ENCODE results near the gene SLC2A8. TPM values are rescaled to one million over a fixed set of nuclear protein-coding genes. Genes with fewer than 3 reads are reported as not detected.

Gene SLC2A8
- total RNA-seq, 4 donors from 2014 or later, result 7.4 to 58.1 (median 42.9) TPM

GRCh38 chr9:127438394-127438793, 41.4 kb downstream of the SLC2A8 start:
- no peak overlapping the region for H3K4me3 ChIP-seq
- DNase-seq, result no peak
- TF ChIP-seq POLR2A (IDR thresholded peaks at IDR 0.05) (no peak), CTCF (IDR thresholded peaks at IDR 0.05) (no peak)
- peaks cover 0 to 98% (median 0%) of the 10 kb centered on the region in 3 donors for H3K36me3 ChIP-seq
- no peaks in the 10 kb centered on the region for H3K27me3 ChIP-seq
- no peak overlapping the region for H3K27ac ChIP-seq
- no peaks in the 10 kb centered on the region for H3K4me1 ChIP-seq
- H3K9me3 ChIP-seq, result no peaks in the 10 kb centered on the region

GRCh38 chr9:127444283-127444920, 47.4 kb downstream of the SLC2A8 start:
- no peak overlapping the region for H3K27ac ChIP-seq
- no peaks in the 10 kb centered on the region for H3K27me3 ChIP-seq
- peaks cover 0 to 94% (median 0%) of the 10 kb centered on the region in 3 donors for H3K36me3 ChIP-seq
- H3K4me1 ChIP-seq, result peaks cover 0 to 11% (median 1%) of the 10 kb centered on the region in 4 donors
- TF ChIP-seq CTCF (IDR thresholded peaks at IDR 0.05) (no peak), POLR2A (IDR thresholded peaks at IDR 0.05) (no peak)
- H3K9me3 ChIP-seq, result no peaks in the 10 kb centered on the region
- peak in 1 of 3 donors; percentile 18 for DNase-seq
- no peak overlapping the region for H3K4me3 ChIP-seq

GRCh38 chr9:127444921-127445850, 48.2 kb downstream of the SLC2A8 start:
- peak in 1 of 3 donors; percentile 14 for DNase-seq
- H3K9me3 ChIP-seq, result no peaks in the 10 kb centered on the region
- no peak overlapping the region for H3K27ac ChIP-seq
- H3K4me1 ChIP-seq, result peaks cover 0 to 19% (median 4%) of the 10 kb centered on the region in 4 donors
- no peaks in the 10 kb centered on the region for H3K27me3 ChIP-seq
- TF ChIP-seq CTCF (IDR thresholded peaks at IDR 0.05) (no peak), POLR2A (IDR thresholded peaks at IDR 0.05) (no peak)
- peaks cover 0 to 91% (median 0%) of the 10 kb centered on the region in 3 donors for H3K36me3 ChIP-seq
- no peak overlapping the region for H3K4me3 ChIP-seq

GRCh38 chr9:127445851-127446712, 49.1 kb downstream of the SLC2A8 start:
- H3K9me3 ChIP-seq, result no peaks in the 10 kb centered on the region
- H3K36me3 ChIP-seq, result peaks cover 0 to 82% (median 0%) of the 10 kb centered on the region in 3 donors
- TF ChIP-seq CTCF (IDR thresholded peaks at IDR 0.05), result no peak
- no peak for TF ChIP-seq POLR2A (IDR thresholded peaks at IDR 0.05)
- no peak overlapping the region for H3K27ac ChIP-seq
- peaks cover 0 to 20% (median 5%) of the 10 kb centered on the region in 4 donors for H3K4me1 ChIP-seq
- H3K27me3 ChIP-seq, result no peaks in the 10 kb centered on the region
- H3K4me3 ChIP-seq, result no peak overlapping the region
- peak in 1 of 3 donors; percentile 15 for DNase-seq

Data from Peyer's patch (tissue), 4 donors.